H1 (cell line): Measurements from ENCODE around the gene FGF2. TPM values are rescaled to one million over a fixed set of nuclear protein-coding genes. Genes with fewer than 3 reads are reported as not detected.

ENCODE experiments used
- CTCF ChIA-PET: fragments of 300-600 bp; sonication (Branson Sonifier 250); formaldehyde crosslinking; loops from one replicate; lab custom pipeline; 2021; ENCODE audit not compliant: partially characterized antibody; lab: Charles Lee
- POLR2A ChIA-PET: fragments of 300-600 bp; sonication (Branson Sonifier 250); formaldehyde crosslinking; loops from one replicate; lab custom pipeline; 2021; ENCODE audit warnings: inconsistent platforms; ENCODE audit not compliant: partially characterized antibody; lab: Charles Lee
- DNase-seq, 2 experiments: peaks; one replicate each; pipeline versions ENCODE4 v3.0.0 to v3.0.0-alpha.2; 2010 to 2022; ENCODE audit warnings: low spot score in 2 of 2, low read depth in 1 of 2, mixed read lengths in 1 of 2
- FAIRE-seq: peaks from 2 replicates; lab custom pipeline; 2011; peaks lifted over from hg19 to GRCh38; lab: Jason Lieb, UNC
- H2AFZ ChIP-seq: 2 replicates; pipeline ENCODE4 v1.8.1; 2012; ENCODE audit warnings: low read length, inconsistent platforms
- H2AK5ac ChIP-seq: 2 replicates; pipeline ENCODE4 v1.6.1; 2013; ENCODE audit warnings: low read depth, low read length
- H2BK120ac ChIP-seq: replicated peaks from 2 replicates; pipeline ENCODE3; 2013; ENCODE audit warnings: low read depth, low read length, inconsistent platforms
- H2BK12ac ChIP-seq: 2 replicates; pipeline ENCODE4 v1.6.1; 2013; ENCODE audit warnings: low read depth, low read length
- H2BK15ac ChIP-seq: 2 replicates; pipeline ENCODE4 v1.6.1; 2013; ENCODE audit warnings: low read length
- H2BK20ac ChIP-seq: 2 replicates; pipeline ENCODE4 v1.6.1; 2013; ENCODE audit warnings: low read length
- H2BK5ac ChIP-seq: 2 replicates; pipeline ENCODE4 v1.6.1; 2013; ENCODE audit warnings: low read depth, low read length
- H3K14ac ChIP-seq: 2 replicates; pipeline ENCODE4 v1.6.1; 2013; ENCODE audit warnings: inconsistent platforms; ENCODE audit not compliant: insufficient read length
- H3K18ac ChIP-seq: 2 replicates; pipeline ENCODE4 v1.6.1; 2013; ENCODE audit warnings: low read length; ENCODE audit errors: extremely low read depth
- H3K23ac ChIP-seq: 2 replicates; pipeline ENCODE4 v1.6.1; 2013; ENCODE audit warnings: inconsistent platforms; ENCODE audit not compliant: insufficient read length
- H3K23me2 ChIP-seq: 2 replicates; pipeline ENCODE4 v1.6.1; 2013; ENCODE audit warnings: low read depth, low read length
- H3K27ac ChIP-seq: 2 replicates; pipeline ENCODE4 v1.6.1; 2011; ENCODE audit warnings: low read depth, low read length, inconsistent platforms
- H3K27me3 ChIP-seq, 4 experiments: replicated peaks in 1 of 4; 1 replicate in 1 of 4; 2 replicates in 3 of 4; pipeline versions ENCODE4 v1.6.1 to v1.8.1; 2011 to 2013; ENCODE audit warnings: low read length in 3 of 4, mild to moderate bottlenecking in 3 of 4, inconsistent platforms in 2 of 4, mixed read lengths in 2 of 4, moderate library complexity in 1 of 4; ENCODE audit not compliant: control insufficient read depth in 3 of 4, insufficient read depth in 3 of 4; ENCODE audit errors: extremely low read depth in 1 of 4
- H3K36me3 ChIP-seq, 4 experiments: 2 replicates each; pipeline versions ENCODE4 v1.6.1 to v1.8.1; 2011 to 2013; ENCODE audit warnings: mild to moderate bottlenecking in 4 of 4, low read length in 3 of 4, moderate library complexity in 2 of 4, control low read depth in 1 of 4, inconsistent platforms in 1 of 4; ENCODE audit not compliant: insufficient read depth in 4 of 4, control insufficient read depth in 2 of 4
- H3K4ac ChIP-seq: replicated peaks from 2 replicates; pipeline ENCODE3; 2013; ENCODE audit warnings: low read length, low read depth, mixed read lengths, inconsistent platforms; ENCODE audit not compliant: insufficient read length
- H3K4me1 ChIP-seq, 4 experiments: replicated peaks in 1 of 4; 1 replicate in 1 of 4; 2 replicates in 3 of 4; pipeline versions ENCODE4 v1.6.1 to v1.8.1; 2011 to 2013; ENCODE audit warnings: low read length in 3 of 4, inconsistent platforms in 2 of 4, mixed read lengths in 1 of 4; ENCODE audit not compliant: insufficient read depth in 4 of 4, control insufficient read depth in 3 of 4
- H3K4me2 ChIP-seq, 2 experiments: 2 replicates each; pipeline versions ENCODE4 v1.6.1 to v1.8.1; 2011 to 2013; ENCODE audit warnings: low read depth in 2 of 2, low read length in 2 of 2, control low read depth in 1 of 2, inconsistent platforms in 1 of 2, mild to moderate bottlenecking in 1 of 2; ENCODE audit not compliant: insufficient read depth in 1 of 2
- H3K4me3 ChIP-seq, 4 experiments: fragments of 200-600, 300-600 bp in 1 of 4; sonication (generic), shearing (Covaris generic), sonication (Bioruptor Twin) in 1 of 4; 2 replicates each; pipeline versions ENCODE4 v1.5.1 to v1.8.1; 2011 to 2016; ENCODE audit warnings: low read length in 4 of 4, low read depth in 3 of 4, control low read depth in 2 of 4, inconsistent platforms in 2 of 4, mild to moderate bottlenecking in 2 of 4, mixed read lengths in 1 of 4, moderate library complexity in 1 of 4; ENCODE audit not compliant: insufficient read depth in 2 of 4; ENCODE audit errors: extremely low read depth in 1 of 4
- H3K56ac ChIP-seq: replicated peaks from 2 replicates; pipeline ENCODE3; 2013; ENCODE audit warnings: low read depth, mild to moderate bottlenecking, mixed read lengths, low read length, inconsistent platforms; ENCODE audit not compliant: insufficient read length
- H3K79me1 ChIP-seq: 2 replicates; pipeline ENCODE4 v1.6.1; 2013; ENCODE audit warnings: low read depth, low read length, control low read depth
- H3K79me2 ChIP-seq, 2 experiments: 2 replicates each; pipeline versions ENCODE4 v1.6.1 to v1.8.1; 2012 to 2013; ENCODE audit warnings: low read length in 2 of 2, mild to moderate bottlenecking in 2 of 2, inconsistent platforms in 1 of 2; ENCODE audit not compliant: insufficient read depth in 2 of 2, control insufficient read depth in 1 of 2
- H3K9ac ChIP-seq, 4 experiments: replicated peaks in 1 of 4; 1 replicate in 1 of 4; 2 replicates in 3 of 4; pipeline versions ENCODE4 v1.6.1 to v1.8.1; 2011 to 2013; ENCODE audit warnings: low read depth in 3 of 4, low read length in 3 of 4, control low read depth in 2 of 4, mild to moderate bottlenecking in 2 of 4, moderate library complexity in 2 of 4, inconsistent platforms in 1 of 4; ENCODE audit errors: extremely low read depth in 1 of 4
- H3K9me3 ChIP-seq, 2 experiments: 2 replicates each; pipeline versions ENCODE4 v1.6.1 to v1.8.1; 2012 to 2013; ENCODE audit warnings: mild to moderate bottlenecking in 2 of 2, moderate library complexity in 2 of 2, control low read depth in 1 of 2, inconsistent platforms in 1 of 2, low read depth in 1 of 2, low read length in 1 of 2, mixed read lengths in 1 of 2; ENCODE audit not compliant: insufficient read depth in 2 of 2
- H4K20me1 ChIP-seq, 2 experiments: replicated peaks in 1 of 2; 2 replicates each; pipeline versions ENCODE3 to v1.8.1; 2011 to 2013; ENCODE audit warnings: inconsistent platforms in 2 of 2, low read length in 2 of 2, mild to moderate bottlenecking in 1 of 2; ENCODE audit not compliant: insufficient read depth in 2 of 2, control insufficient read depth in 1 of 2
- H4K5ac ChIP-seq: 2 replicates; pipeline ENCODE4 v1.6.1; 2013; ENCODE audit warnings: low read length, low read depth, mixed read lengths, inconsistent platforms; ENCODE audit not compliant: insufficient read length
- H4K8ac ChIP-seq: 2 replicates; pipeline ENCODE4 v1.8.0; 2013; ENCODE audit warnings: mild to moderate bottlenecking, moderate library complexity, low read length, inconsistent platforms; ENCODE audit not compliant: insufficient read depth; ENCODE audit errors: extremely low read depth
- H4K91ac ChIP-seq: replicated peaks from 2 replicates; pipeline ENCODE3; 2013; ENCODE audit warnings: low read length, mixed read lengths, inconsistent platforms; ENCODE audit not compliant: insufficient read length
- PHF8 ChIP-seq: fragments of 200-600 bp; sonication (generic); conservative IDR thresholded peaks from 2 replicates; pipeline ENCODE4 v1.7.1; 2012; ENCODE audit warnings: low read depth, mild to moderate bottlenecking, inconsistent platforms, low read length, moderate library complexity
- POLR2A ChIP-seq, 2 experiments: IDR thresholded peaks; 1 replicate in 1 of 2; 2 replicates in 1 of 2; pipeline ENCODE4 v1.6.1; 2011; ENCODE audit warnings: low read depth in 2 of 2, low read length in 2 of 2, mild to moderate bottlenecking in 2 of 2; ENCODE audit errors: control extremely low read depth in 1 of 2
- WGBS, 2 experiments: shearing (Covaris generic) in 1 of 2; methylation state at CpG; one replicate each; pipeline versions ENCODE4 v1.1.6 to v1.1.7; 2013 to 2015; ENCODE audit warnings: low lambda C conversion rate in 2 of 2, mixed read lengths in 2 of 2, inconsistent platforms in 1 of 2, low coverage in 1 of 2, missing lambda C conversion rate in 1 of 2; ENCODE audit not compliant: insufficient replicate concordance in 2 of 2, insufficient coverage in 1 of 2, insufficient read length in 1 of 2; ENCODE audit errors: extremely low coverage in 1 of 2, missing lambda C conversion rate in 1 of 2; 5-methylcytosine and 5-hydroxymethylcytosine counted together
- polyA plus RNA-seq, 7 experiments: library from polyadenylated mRNA; depleted of rRNA in 3 of 7; stranded (reverse) in 5 of 7; unstranded in 2 of 7; fragments of >200 nt in 5 of 7; fragments of 200-250 nt in 2 of 7; gene quantifications; 1 replicate in 5 of 7; 2 replicates in 1 of 7; 4 replicates in 1 of 7; pipeline versions ENCODE4 v1.2.1 to v1.2.3, GENCODE V29; 2011 to 2013; ENCODE audit warnings: missing spikeins in 2 of 7, mixed read lengths in 2 of 7
- total RNA-seq: library from RNA; stranded (reverse); fragmentation: NEBNext Ultra II Directional; extraction: Animal tissue kit (Norgen Biotek cat#: 25700); gene quantifications from 2 replicates; pipeline ENCODE4 v1.2.1, GENCODE V29; 2021

FGF2 gene
- total and polyA plus RNA-seq, 2 of the 8 experiments (the other 6 are each of a cell fraction or from before 2014, with no cell fraction given), result 23.4 to 145 TPM

GRCh38 chr4:122882857-122883735 is 56.5 kb downstream of the FGF2 start:
- Histone ChIP-seq H3K4me1 (no peaks in the 10 kb centered on the region), H3K4me2 (no peak overlapping the region), H2AFZ (no peak overlapping the region), H3K56ac (no peak overlapping the region), H3K4me3 (no peak overlapping the region), H4K8ac (no peak overlapping the region), H2BK5ac (no peak overlapping the region), H4K91ac (no peak overlapping the region), H3K9me3 (peaks cover 0 to 8% of the 10 kb centered on the region in 2 experiments; a peak in 3 of 4 replicates), H3K36me3 (peaks cover 10 to 93% (median 65%) of the 10 kb centered on the region in 4 experiments), H2AK5ac (no peak overlapping the region), H4K20me1 (peaks cover 2 to 5% of the 10 kb centered on the region in 2 experiments), H3K27ac (no peak overlapping the region), H3K18ac (no peak overlapping the region), H3K27me3 (no peaks in the 10 kb centered on the region), H3K4ac (no peak overlapping the region), H3K23ac (no peak overlapping the region), H3K9ac (no peak overlapping the region), H3K79me1 (no peaks in the 10 kb centered on the region; the same call in 1 of the 2 replicates), H2BK15ac (no peak overlapping the region), H3K79me2 (peaks cover 0 to 84% of the 10 kb centered on the region in 2 experiments; a peak in 2 of 4 replicates), H2BK20ac (no peak overlapping the region), H2BK120ac (no peak overlapping the region), H4K5ac (no peak overlapping the region), H3K14ac (no peak overlapping the region), H2BK12ac (no peak overlapping the region), H3K23me2 (no peaks in the 10 kb centered on the region; the same call in 1 of the 2 replicates)
- no peak for FAIRE-seq
- ChIA-PET CTCF (no interaction called here), POLR2A (interaction anchor here (1.1 to 1.4 kb wide), 2 partner anchors 21 to 43 kb away, joined by 3 to 4 read pairs; no protein-coding TSS in a partner anchor)
- WGBS, 2 experiments, result 91% methylated on average over 5 of the region's 5 CpGs; no CpG with 5 or more reads in 1 of the 2 experiments
- DNase-seq, result no peak
- TF ChIP-seq POLR2A (IDR thresholded peaks at IDR 0.05; ENCODE audit: control extremely low read depth in 1 of 2, low read depth in 2 of 2, low read length in 2 of 2), result peak in 1 of 2 experiments; percentile 53; a peak in 1 of 3 replicates
- TF ChIP-seq PHF8, result no peak
